CD4-positive, alpha-beta T cell treated with Interleukin-12 subunit alpha and Interleukin-12 subunit beta, for 1 hour (primary cell): ENCODE results near the gene TBL2.
"Not testable (repeated sequence)": the region's sequence is repeated elsewhere in the genome, so short reads cannot be mapped to it uniquely, and the experiment has no call there.

Experiments
- DNase-seq: peaks from one replicate; pipeline ENCODE4 v3.0.0-alpha.2; 2020

Gene TBL2

GRCh38 chr7:73532224-73532623 is 46.2 kb downstream of the TBL2 start:
- no peak for DNase-seq

GRCh38 chr7:73530800-73531199 is 47.6 kb downstream of the TBL2 start:
- DNase-seq = no peak

GRCh38 chr7:73526896-73527821 is 51.2 kb downstream of the TBL2 start:
- no peak for DNase-seq

GRCh38 chr7:73526158-73526494 is 52.3 kb downstream of the TBL2 start:
- DNase-seq = not testable (repeated sequence)

DNA sequence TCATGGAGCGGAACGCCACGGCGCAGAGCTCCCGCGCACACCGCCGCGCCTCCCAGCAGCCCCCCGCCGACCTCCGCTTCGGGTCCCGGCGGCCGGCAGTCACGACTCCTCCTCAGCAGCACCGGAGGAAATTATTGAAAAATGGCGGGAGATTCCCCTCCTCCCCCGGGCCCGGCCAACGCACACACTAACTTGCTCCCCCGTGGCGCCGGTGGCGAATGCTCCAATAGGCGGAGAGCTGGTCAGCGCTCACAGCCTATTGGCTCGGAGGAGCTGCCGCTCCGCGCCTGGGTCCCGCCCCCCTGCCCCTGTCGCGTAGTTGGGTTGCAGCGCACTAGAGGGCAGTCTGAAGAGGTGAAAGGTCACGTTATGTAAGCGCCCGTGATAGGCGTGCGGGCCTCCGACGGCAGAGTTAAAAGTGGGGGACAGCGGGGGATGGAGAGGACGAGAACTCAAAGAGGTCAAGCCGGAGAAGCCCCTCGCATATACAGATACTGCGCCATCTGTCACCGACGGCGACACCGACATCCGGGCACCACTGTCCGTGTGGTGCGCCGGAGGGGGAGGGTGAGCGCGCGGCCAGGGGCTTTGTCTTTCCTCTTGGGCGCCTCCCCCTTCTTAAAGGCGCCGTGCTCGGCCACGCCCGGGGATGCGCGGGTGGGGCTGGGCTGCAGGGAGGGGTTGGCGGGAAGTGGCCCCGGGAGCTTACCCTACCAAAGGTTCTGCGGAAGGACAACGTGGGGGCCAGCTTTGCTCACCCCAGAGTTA is 56.1 kb downstream of the TBL2 start, which contains the start of gene BAZ1B:
Gene BAZ1B, minus strand, starts transcription at position 189 of the 768 bp plus-strand sequence. CDS start 360 bp downstream, outside the sequence.
- DNase-seq = peak; percentile 98

- no peak for DNase-seq
These were observed 56.7 kb downstream of the TBL2 start for GRCh38 chr7:73521636-73522104.

DNA sequence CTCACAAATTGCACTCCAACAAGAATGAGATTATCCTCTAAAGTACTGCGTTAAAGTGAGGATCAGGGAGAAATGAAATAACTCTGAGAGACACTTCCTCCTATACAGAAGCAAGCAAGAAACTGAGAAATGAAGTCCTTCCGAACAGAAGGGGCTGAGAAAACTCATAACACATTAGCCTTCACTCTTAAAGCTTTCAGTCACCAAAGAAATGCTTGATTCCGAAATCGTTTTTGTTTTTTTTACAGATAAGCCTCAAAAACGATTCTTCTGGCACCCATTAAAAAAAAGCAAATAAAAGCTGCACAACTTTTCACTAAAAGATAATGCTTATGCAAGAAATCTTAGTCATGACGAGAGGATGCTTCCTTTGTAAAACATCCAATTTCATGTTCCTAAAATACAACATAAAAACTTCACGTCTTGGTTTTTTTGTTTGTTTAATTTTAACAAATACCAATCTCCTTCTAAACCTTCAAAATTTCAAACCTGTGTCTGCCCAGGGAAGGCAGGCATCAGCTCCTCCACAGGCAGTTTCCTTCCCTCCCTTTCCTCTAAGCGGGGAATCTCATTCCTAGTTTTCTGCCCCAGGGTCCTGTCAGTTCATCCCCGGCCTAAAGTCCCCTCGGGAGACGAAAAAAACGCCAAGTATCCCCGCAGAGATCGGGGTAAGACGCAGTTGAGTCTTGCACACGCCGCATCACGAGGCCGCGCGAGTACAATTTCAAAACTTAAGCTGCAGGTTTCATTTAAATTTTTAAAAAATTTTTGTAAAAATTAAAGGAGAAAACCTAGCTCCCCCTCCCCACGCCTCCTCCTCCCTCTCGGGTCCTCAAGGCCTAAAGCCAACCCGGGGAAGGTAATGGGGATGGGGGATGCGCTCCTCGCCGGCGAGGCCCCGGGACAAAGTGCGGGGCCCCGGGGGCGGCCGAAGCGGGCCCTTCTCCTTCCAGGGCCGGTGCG is 57.4 kb downstream of the TBL2 start:
- DNase-seq = no peak

GRCh38 chr7:73519867-73520672 is 58.3 kb downstream of the TBL2 start:
- DNase-seq = peak; percentile 57

- DNase-seq = no peak
These were observed 59.9 kb downstream of the TBL2 start for GRCh38 chr7:73518470-73518869.
